Endothelial cell (in vitro differentiated cells): ENCODE measurements around the gene PGD. TPM values are rescaled to one million over a fixed set of nuclear protein-coding genes. Genes with fewer than 3 reads are reported as not detected.
"Not testable (repeated sequence)": the region's sequence is repeated elsewhere in the genome, so short reads cannot be mapped to it uniquely, and the experiment has no call there.

ENCODE experiments used
- DNase-seq: peaks from one replicate; pipeline ENCODE4 v3.0.0; 2021; ENCODE audit warnings: low spot score
- H3K27ac Mint-ChIP-seq: one replicate; pipeline ENCODE4 v1.8.0; 2021; ENCODE audit warnings: mixed read lengths, inconsistent platforms; ENCODE audit not compliant: unreplicated experiment
- H3K27me3 Mint-ChIP-seq: one replicate; pipeline ENCODE4 v1.8.0; 2021; ENCODE audit warnings: mild to moderate bottlenecking, moderate library complexity, mixed read lengths, inconsistent platforms; ENCODE audit not compliant: unreplicated experiment
- H3K36me3 Mint-ChIP-seq: one replicate; pipeline ENCODE4 v1.8.0; 2021; ENCODE audit warnings: mild to moderate bottlenecking, low read depth, mixed read lengths, inconsistent platforms; ENCODE audit not compliant: unreplicated experiment
- H3K4me1 Mint-ChIP-seq: one replicate; pipeline ENCODE4 v1.8.0; 2021; ENCODE audit warnings: mild to moderate bottlenecking, mixed read lengths, inconsistent platforms; ENCODE audit not compliant: unreplicated experiment
- H3K4me3 Mint-ChIP-seq: one replicate; pipeline ENCODE4 v1.8.0; 2021; ENCODE audit warnings: mild to moderate bottlenecking, mixed read lengths, inconsistent platforms; ENCODE audit not compliant: unreplicated experiment
- H3K9me3 Mint-ChIP-seq: one replicate; pipeline ENCODE4 v1.8.0; 2021; ENCODE audit warnings: mixed read lengths, inconsistent platforms; ENCODE audit not compliant: unreplicated experiment
- total RNA-seq: library from RNA; stranded (reverse); fragmentation: NEBNext Ultra II Directional; extraction: Animal tissue kit (Norgen Biotek cat#: 25700); gene quantifications from one replicate; pipeline ENCODE4 v1.2.1, GENCODE V29; 2021; ENCODE audit not compliant: unreplicated experiment
- TF ChIP-seq, protein P1 (sequence below): fragments of 200-600 bp; sonication (generic); IDR thresholded peaks from one replicate; pipeline ENCODE4 v1.5.0; 2021; ENCODE audit warnings: antibody characterized with exemption; ENCODE audit not compliant: unreplicated experiment

PGD gene
- total RNA-seq, 1 donor from 2014 or later: 196 TPM

DNA sequence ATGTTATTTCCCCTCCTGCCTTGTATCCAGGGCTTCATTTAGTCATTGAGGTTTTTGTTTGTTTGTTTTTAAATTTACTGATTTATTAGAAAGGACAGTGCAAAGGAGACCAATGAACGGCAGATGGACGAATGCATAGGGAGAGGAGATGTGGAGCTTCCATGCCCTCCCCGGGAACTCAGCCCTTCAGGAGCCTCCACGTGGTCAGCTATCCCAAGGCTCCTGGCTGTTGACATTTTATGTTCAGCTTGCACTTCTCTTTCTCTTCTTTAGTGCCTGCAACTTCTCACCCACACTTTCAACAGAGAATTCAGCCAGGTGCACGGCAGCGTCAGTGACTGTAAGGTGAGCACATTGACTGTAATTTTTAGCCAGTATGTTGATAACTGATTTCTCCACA, 30.7 kb upstream of the PGD start:
- no peak for DNase-seq
- Mint-ChIP-seq H3K36me3 (peaks cover 33% of the 10 kb centered on the region), H3K27me3 (peaks cover 3% of the 10 kb centered on the region), H3K27ac (no peak overlapping the region), H3K4me3 (no peak overlapping the region), H3K4me1 (no peaks in the 10 kb centered on the region), H3K9me3 (no peaks in the 10 kb centered on the region)
- TF ChIP-seq, protein P1, sequence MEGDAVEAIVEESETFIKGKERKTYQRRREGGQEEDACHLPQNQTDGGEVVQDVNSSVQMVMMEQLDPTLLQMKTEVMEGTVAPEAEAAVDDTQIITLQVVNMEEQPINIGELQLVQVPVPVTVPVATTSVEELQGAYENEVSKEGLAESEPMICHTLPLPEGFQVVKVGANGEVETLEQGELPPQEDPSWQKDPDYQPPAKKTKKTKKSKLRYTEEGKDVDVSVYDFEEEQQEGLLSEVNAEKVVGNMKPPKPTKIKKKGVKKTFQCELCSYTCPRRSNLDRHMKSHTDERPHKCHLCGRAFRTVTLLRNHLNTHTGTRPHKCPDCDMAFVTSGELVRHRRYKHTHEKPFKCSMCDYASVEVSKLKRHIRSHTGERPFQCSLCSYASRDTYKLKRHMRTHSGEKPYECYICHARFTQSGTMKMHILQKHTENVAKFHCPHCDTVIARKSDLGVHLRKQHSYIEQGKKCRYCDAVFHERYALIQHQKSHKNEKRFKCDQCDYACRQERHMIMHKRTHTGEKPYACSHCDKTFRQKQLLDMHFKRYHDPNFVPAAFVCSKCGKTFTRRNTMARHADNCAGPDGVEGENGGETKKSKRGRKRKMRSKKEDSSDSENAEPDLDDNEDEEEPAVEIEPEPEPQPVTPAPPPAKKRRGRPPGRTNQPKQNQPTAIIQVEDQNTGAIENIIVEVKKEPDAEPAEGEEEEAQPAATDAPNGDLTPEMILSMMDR: no peak

DNA sequence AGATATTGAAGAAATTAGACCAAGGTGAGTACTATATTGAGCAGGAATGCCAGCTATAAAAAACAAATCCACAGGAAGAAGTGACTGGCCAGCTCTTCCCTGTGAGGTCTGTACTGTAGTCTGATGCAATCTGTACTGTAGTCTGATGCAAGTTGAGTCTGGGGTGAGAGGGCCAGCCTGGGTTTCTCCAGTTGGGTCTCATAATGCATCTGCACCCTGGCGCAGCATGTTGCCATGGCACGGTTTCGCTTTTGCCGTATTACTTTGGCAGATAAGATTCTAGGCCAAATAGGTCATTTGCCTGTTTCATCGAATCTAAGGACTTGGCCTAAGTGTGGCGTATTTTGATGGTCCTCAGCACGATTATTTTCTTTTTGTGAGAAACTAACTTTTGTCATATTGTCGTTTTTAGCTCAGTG, 24.4 kb upstream of the PGD start:
- no peak for DNase-seq
- H3K4me1 Mint-ChIP-seq: no peaks in the 10 kb centered on the region
- peaks cover 45% of the 10 kb centered on the region for H3K36me3 Mint-ChIP-seq
- no peak overlapping the region for H3K4me3 Mint-ChIP-seq
- H3K27me3 Mint-ChIP-seq: no peaks in the 10 kb centered on the region
- TF ChIP-seq, protein P1: no peak
- no peak overlapping the region for H3K27ac Mint-ChIP-seq
- no peaks in the 10 kb centered on the region for H3K9me3 Mint-ChIP-seq

DNA sequence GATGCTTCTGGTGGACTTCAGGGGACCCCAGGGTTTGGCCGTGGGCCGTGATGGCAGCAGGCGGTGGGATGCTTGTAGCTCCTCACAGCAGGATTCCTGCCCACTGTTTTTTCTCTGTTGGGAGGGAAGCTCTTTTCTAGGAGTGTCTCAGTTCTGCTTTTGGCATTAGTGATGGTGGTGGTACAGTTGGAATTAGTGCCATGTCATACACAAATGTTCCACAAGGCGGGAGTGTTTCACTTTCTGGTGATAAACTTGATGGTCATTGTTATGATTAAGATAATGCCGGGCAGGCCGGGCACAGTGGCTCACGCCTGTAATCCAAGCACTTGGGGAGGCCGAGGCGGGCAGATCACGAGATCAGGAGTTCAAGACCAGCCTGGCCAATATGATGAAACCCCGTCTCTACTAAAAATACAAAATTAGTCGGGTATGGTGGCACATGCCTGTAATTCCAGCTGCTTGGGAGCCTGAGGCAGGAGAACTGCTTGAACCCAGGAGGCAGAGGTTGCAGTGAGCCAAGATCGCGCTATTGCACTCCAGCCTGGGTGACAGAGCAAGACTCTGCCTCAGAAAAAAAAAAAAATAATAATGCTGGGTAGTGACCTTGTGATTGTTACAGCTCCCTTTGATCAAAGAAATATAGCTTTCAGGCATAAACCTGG, 21.4 kb upstream of the PGD start:
- Mint-ChIP-seq H3K36me3 (peaks cover 42% of the 10 kb centered on the region), H3K4me3 (peak overlapping the region; percentile 34), H3K27ac (peak overlapping the region; percentile 68)
- H3K27me3 Mint-ChIP-seq, H3K4me1 Mint-ChIP-seq, H3K9me3 Mint-ChIP-seq: not testable (repeated sequence)
- DNase-seq: peak; percentile 53
- TF ChIP-seq, protein P1: peak; percentile 84

DNA sequence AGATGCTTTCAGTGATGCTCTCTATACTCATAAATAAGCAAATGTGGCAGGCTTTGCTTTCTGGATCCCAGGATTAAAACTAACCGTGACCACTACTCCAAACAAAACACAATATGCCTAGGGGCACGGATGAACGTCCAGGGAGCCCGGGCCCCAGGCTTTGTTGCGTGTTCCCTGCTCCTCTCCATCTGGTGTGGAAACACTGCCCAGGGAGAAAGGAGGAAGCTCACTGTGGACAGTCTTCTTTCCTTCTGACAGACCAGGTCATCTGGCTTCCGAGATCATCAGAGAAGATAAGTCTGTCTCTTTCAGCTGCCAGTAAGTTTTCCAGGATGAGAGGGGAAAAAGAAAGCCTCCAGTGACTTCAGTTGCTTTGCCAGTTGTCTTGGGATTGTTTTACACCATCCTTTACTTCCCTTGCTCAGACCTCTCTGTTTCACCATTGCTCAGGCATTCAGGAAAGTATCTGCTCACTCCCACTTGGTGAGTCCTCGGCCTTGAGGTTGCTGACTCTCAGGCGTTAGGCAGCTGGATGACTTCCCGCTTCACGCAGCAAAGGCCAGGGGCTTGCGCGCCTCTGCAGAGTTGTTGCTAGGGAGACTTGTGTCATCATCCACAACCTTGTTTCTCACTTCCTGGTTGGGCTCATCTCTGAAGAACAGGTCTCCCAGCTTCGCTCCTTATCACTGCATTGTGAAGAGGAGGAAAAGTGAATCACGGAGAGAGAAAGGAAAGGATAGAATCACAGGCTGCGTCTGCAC, 20.6 kb upstream of the PGD start:
- Mint-ChIP-seq H3K4me3 (no peak overlapping the region), H3K27ac (no peak overlapping the region), H3K36me3 (peaks cover 49% of the 10 kb centered on the region), H3K4me1 (no peaks in the 10 kb centered on the region), H3K27me3 (peaks cover 2% of the 10 kb centered on the region), H3K9me3 (no peaks in the 10 kb centered on the region)
- TF ChIP-seq, protein P1: no peak
- no peak for DNase-seq

DNA sequence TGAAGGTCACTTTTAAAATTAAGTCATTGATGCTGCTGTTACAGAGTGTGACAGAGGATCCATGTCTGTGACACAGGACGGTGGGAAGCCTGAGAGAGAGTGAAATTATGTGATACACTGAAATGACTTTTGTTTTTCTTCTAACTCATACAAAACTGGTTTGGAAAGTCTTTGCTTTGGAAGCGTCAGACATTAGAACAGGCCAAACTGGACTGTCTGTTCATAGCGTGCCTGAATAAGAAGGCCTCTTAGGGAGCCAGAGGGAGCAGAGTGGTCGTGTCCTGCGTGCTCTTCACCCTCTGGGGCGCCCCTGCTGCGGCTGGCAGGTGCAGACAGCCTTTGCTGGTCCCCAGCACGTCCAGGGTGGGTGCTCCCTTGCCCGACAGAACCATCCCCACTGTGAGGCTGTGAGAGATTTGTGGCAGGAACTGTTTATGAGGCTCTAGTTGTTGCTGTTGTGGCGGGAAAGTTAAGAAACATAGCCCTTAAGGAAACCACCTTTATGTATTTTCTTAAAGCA, 19.7 kb upstream of the PGD start:
- TF ChIP-seq, protein P1: no peak
- Mint-ChIP-seq H3K4me3 (peak overlapping the region; percentile 77), H3K9me3 (no peaks in the 10 kb centered on the region), H3K27ac (no peak overlapping the region), H3K36me3 (peaks cover 48% of the 10 kb centered on the region), H3K27me3 (peaks cover 4% of the 10 kb centered on the region), H3K4me1 (no peaks in the 10 kb centered on the region)
- DNase-seq: no peak
